Measurements from ENCODE around the gene RASSF1.
A peak's percentile ranks its signal among the peaks of the same experiment; 100 is the strongest.

The RASSF1 gene

GRCh38 chr3:50340448-50341329 lies at the start of gene RASSF1:
RASSF1 (minus strand) TSS chr3:50340836; CDS start chr3:50340805, 31 bp downstream.
- no peak for DNase-seq

- no peak for DNase-seq
Measured at GRCh38 chr3:50389414-50389767, 48.8 kb upstream of the RASSF1 start.

GRCh38 chr3:50388720-50389413 lies 48.2 kb upstream of the RASSF1 start:
- DNase-seq = no peak

GRCh38 chr3:50388016-50388719 lies 47.5 kb upstream of the RASSF1 start:
- peak; percentile 19 for DNase-seq

- DNase-seq = no peak
Measured at GRCh38 chr3:50385754-50386153, 45.1 kb upstream of the RASSF1 start.

- no peak for DNase-seq
Measured at GRCh38 chr3:50383750-50384149, 43.1 kb upstream of the RASSF1 start.

- no peak for DNase-seq
Measured at GRCh38 chr3:50382722-50383121, 42.1 kb upstream of the RASSF1 start.

GRCh38 chr3:50381383-50381782 lies 40.7 kb upstream of the RASSF1 start:
- DNase-seq = no peak

GRCh38 chr3:50380405-50381085 lies 39.9 kb upstream of the RASSF1 start:
- DNase-seq = no peak

- no peak for DNase-seq
Measured at GRCh38 chr3:50378757-50379156, 38.1 kb upstream of the RASSF1 start.

GRCh38 chr3:50378024-50378423 lies 37.4 kb upstream of the RASSF1 start:
- no peak for DNase-seq

GRCh38 chr3:50375258-50375931 lies 34.8 kb upstream of the RASSF1 start:
- no peak for DNase-seq

GRCh38 chr3:50374363-50375257 lies 34.0 kb upstream of the RASSF1 start:
- DNase-seq = no peak

GRCh38 chr3:50373146-50374051 lies 32.8 kb upstream of the RASSF1 start:
- no peak for DNase-seq

- DNase-seq = no peak
Measured at GRCh38 chr3:50372349-50372748, 31.7 kb upstream of the RASSF1 start.

GRCh38 chr3:50371133-50371685 lies 30.6 kb upstream of the RASSF1 start:
- no peak for DNase-seq

GRCh38 chr3:50370594-50370993 lies 30.0 kb upstream of the RASSF1 start:
- peak; percentile 26 for DNase-seq

GRCh38 chr3:50369012-50369670 lies 28.5 kb upstream of the RASSF1 start:
- DNase-seq = no peak

GRCh38 chr3:50365842-50366220 lies 25.2 kb upstream of the RASSF1 start:
- no peak for DNase-seq

Data from NCI-H1694 (cell line).